ENCODE measurements around the gene IL12B. TPM values are rescaled to one million over a fixed set of nuclear protein-coding genes. Genes with fewer than 3 reads are reported as not detected.

The IL12B gene
- total RNA-seq, 3 donors from 2014 or later (not counting 1 experiment from before 2014, with no cell fraction given): not detected

- no peak overlapping the region for H3K27ac Mint-ChIP-seq
- Histone ChIP-seq H3K27me3 (ENCODE audit: control insufficient read depth, insufficient read depth, low read length) (no peaks in the 10 kb centered on the region), H3K4me3 (ENCODE audit: low read length) (no peak overlapping the region), H3K4me1 (ENCODE audit: control insufficient read depth, insufficient read depth, low read length) (peaks cover 5% of the 10 kb centered on the region), H3K9me3 (ENCODE audit: control insufficient read depth, insufficient read depth, low read length) (no peaks in the 10 kb centered on the region), H3K36me3 (ENCODE audit: control insufficient read depth, insufficient read depth, low read length) (no peaks in the 10 kb centered on the region), H3K27ac (ENCODE audit: low read length) (no peak overlapping the region)
- no peak for TF ChIP-seq CTCF (IDR thresholded peaks at IDR 0.05)
- peaks cover 19 to 45% of the 10 kb centered on the region in 2 donors for H3K27me3 Mint-ChIP-seq (ENCODE audit: low read depth in 2 of 2)
- H3K9me3 Mint-ChIP-seq: no peaks in the 10 kb centered on the region
- intact Hi-C loops (cut with micrococcal nuclease): no loop called here
- peaks cover 8 to 9% of the 10 kb centered on the region in 2 donors for H3K4me1 Mint-ChIP-seq
- DNase-seq: no peak
- WGBS (ENCODE audit: insufficient coverage): 61% methylated on average over 6 of the region's 7 CpGs
- no peak for ATAC-seq
- no peaks in the 10 kb centered on the region for H3K36me3 Mint-ChIP-seq
- no peak overlapping the region for H3K4me3 Mint-ChIP-seq
Measured at GRCh38 chr5:159311063-159311462, 19.2 kb downstream of the IL12B start.

GRCh38 chr5:159310511-159310910, 19.8 kb downstream of the IL12B start:
- DNase-seq (peak in 1 of 2 donors; percentile 59), ATAC-seq (peak; percentile 40 to 73 (median 53))
- Mint-ChIP-seq H3K4me1 (peaks cover 8 to 9% of the 10 kb centered on the region in 2 donors), H3K27ac (no peak overlapping the region), H3K4me3 (no peak overlapping the region), H3K9me3 (no peaks in the 10 kb centered on the region), H3K36me3 (no peaks in the 10 kb centered on the region), H3K27me3 (ENCODE audit: low read depth in 2 of 2) (peaks cover 19 to 45% of the 10 kb centered on the region in 2 donors)
- H3K27me3 ChIP-seq (ENCODE audit: control insufficient read depth, insufficient read depth, low read length): no peaks in the 10 kb centered on the region
- intact Hi-C loops (cut with micrococcal nuclease): no loop called here
- 7% methylated on average over 26 of the region's 26 CpGs for WGBS (ENCODE audit: insufficient coverage)
- no peaks in the 10 kb centered on the region for H3K36me3 ChIP-seq (ENCODE audit: control insufficient read depth, insufficient read depth, low read length)
- H3K27ac ChIP-seq (ENCODE audit: low read length): no peak overlapping the region
- TF ChIP-seq CTCF (IDR thresholded peaks at IDR 0.05): no peak
- no peak overlapping the region for H3K4me3 ChIP-seq (ENCODE audit: low read length)
- peaks cover 5% of the 10 kb centered on the region for H3K4me1 ChIP-seq (ENCODE audit: control insufficient read depth, insufficient read depth, low read length)
- no peaks in the 10 kb centered on the region for H3K9me3 ChIP-seq (ENCODE audit: control insufficient read depth, insufficient read depth, low read length)

GRCh38 chr5:159309689-159310433, 20.4 kb downstream of the IL12B start:
- H3K4me3 Mint-ChIP-seq: no peak overlapping the region
- no peak for TF ChIP-seq CTCF (IDR thresholded peaks at IDR 0.05)
- no peak overlapping the region for H3K27ac Mint-ChIP-seq
- intact Hi-C loops (cut with micrococcal nuclease): no loop called here
- WGBS (ENCODE audit: insufficient coverage): 95% methylated on average over 7 of the region's 8 CpGs
- H3K27me3 Mint-ChIP-seq (ENCODE audit: low read depth in 2 of 2): peaks cover 19 to 45% of the 10 kb centered on the region in 2 donors
- H3K4me3 ChIP-seq (ENCODE audit: low read length): no peak overlapping the region
- DNase-seq: no peak
- no peaks in the 10 kb centered on the region for H3K9me3 ChIP-seq (ENCODE audit: control insufficient read depth, insufficient read depth, low read length)
- H3K9me3 Mint-ChIP-seq: no peaks in the 10 kb centered on the region
- no peaks in the 10 kb centered on the region for H3K36me3 ChIP-seq (ENCODE audit: control insufficient read depth, insufficient read depth, low read length)
- H3K27ac ChIP-seq (ENCODE audit: low read length): no peak overlapping the region
- peaks cover 8 to 9% of the 10 kb centered on the region in 2 donors for H3K4me1 Mint-ChIP-seq
- H3K36me3 Mint-ChIP-seq: no peaks in the 10 kb centered on the region
- no peaks in the 10 kb centered on the region for H3K27me3 ChIP-seq (ENCODE audit: control insufficient read depth, insufficient read depth, low read length)
- no peak for ATAC-seq
- H3K4me1 ChIP-seq (ENCODE audit: control insufficient read depth, insufficient read depth, low read length): peaks cover 5% of the 10 kb centered on the region

Data from natural killer cell (primary cell).